ENCODE results near the gene RTTN. TPM values are rescaled to one million over a fixed set of nuclear protein-coding genes. Genes with fewer than 3 reads are reported as not detected.

Gene RTTN
- total RNA-seq, 4 donors from 2014 or later = 23.7 to 38.7 (median 25.4) TPM

GRCh38 chr18:70146174-70146573, 59.3 kb downstream of the RTTN start:
- H3K4me3 ChIP-seq = no peak overlapping the region
- 82 to 86% methylated on average over 2 of the region's 2 CpGs for WGBS, 2 donors
- TF ChIP-seq POLR2A (IDR thresholded peaks at IDR 0.05) (no peak), CTCF (IDR thresholded peaks at IDR 0.05) (no peak), EP300 (IDR thresholded peaks at IDR 0.05) (no peak)
- no peak for DNase-seq (ENCODE audit: low spot score in 2 of 2)
- no peaks in the 10 kb centered on the region for H3K9me3 ChIP-seq
- peaks cover 0 to 80% (median 0%) of the 10 kb centered on the region in 3 donors for H3K36me3 ChIP-seq
- H3K27ac ChIP-seq = no peak overlapping the region
- no peaks in the 10 kb centered on the region for H3K27me3 ChIP-seq
- H3K4me1 ChIP-seq = no peaks in the 10 kb centered on the region

- H3K4me1 ChIP-seq = no peaks in the 10 kb centered on the region
- DNase-seq (ENCODE audit: low spot score in 2 of 2) = no peak
- WGBS, 2 donors = 93 to 94% methylated on average over 3 of the region's 3 CpGs
- TF ChIP-seq EP300 (IDR thresholded peaks at IDR 0.05) (no peak), CTCF (IDR thresholded peaks at IDR 0.05) (no peak), POLR2A (IDR thresholded peaks at IDR 0.05) (no peak)
- peaks cover 0 to 52% (median 0%) of the 10 kb centered on the region in 3 donors for H3K36me3 ChIP-seq
- no peak overlapping the region for H3K27ac ChIP-seq
- no peaks in the 10 kb centered on the region for H3K9me3 ChIP-seq
- H3K27me3 ChIP-seq = no peaks in the 10 kb centered on the region
- H3K4me3 ChIP-seq = no peak overlapping the region
Observed at GRCh38 chr18:70142001-70142400, 63.5 kb downstream of the RTTN start.

- TF ChIP-seq CTCF (IDR thresholded peaks at IDR 0.05) (no peak), POLR2A (IDR thresholded peaks at IDR 0.05) (no peak), EP300 (IDR thresholded peaks at IDR 0.05) (no peak)
- Histone ChIP-seq H3K27ac (no peak overlapping the region), H3K36me3 (peaks cover 0 to 38% (median 0%) of the 10 kb centered on the region in 3 donors), H3K9me3 (no peaks in the 10 kb centered on the region), H3K4me1 (no peaks in the 10 kb centered on the region), H3K4me3 (no peak overlapping the region), H3K27me3 (no peaks in the 10 kb centered on the region)
- DNase-seq (ENCODE audit: low spot score in 2 of 2) = no peak
- 69 to 79% methylated on average over 1 of the region's 1 CpG for WGBS, 2 donors
Observed at GRCh38 chr18:70139138-70139537, 66.3 kb downstream of the RTTN start.

GRCh38 chr18:70135604-70136003, 69.9 kb downstream of the RTTN start:
- Histone ChIP-seq H3K36me3 (peaks cover 0 to 37% (median 0%) of the 10 kb centered on the region in 3 donors), H3K27ac (no peak overlapping the region), H3K9me3 (peaks cover 0 to 3% (median 0%) of the 10 kb centered on the region in 4 donors), H3K27me3 (no peaks in the 10 kb centered on the region), H3K4me1 (no peaks in the 10 kb centered on the region), H3K4me3 (no peak overlapping the region)
- DNase-seq (ENCODE audit: low spot score in 2 of 2) = no peak
- TF ChIP-seq CTCF (IDR thresholded peaks at IDR 0.05) = no peak
- no peak for TF ChIP-seq POLR2A (IDR thresholded peaks at IDR 0.05)
- TF ChIP-seq EP300 (IDR thresholded peaks at IDR 0.05) = no peak
- WGBS, 2 donors = 66 to 67% methylated on average over 2 of the region's 2 CpGs

GRCh38 chr18:70132999-70133398, 72.5 kb downstream of the RTTN start:
- H3K4me3 ChIP-seq = no peak overlapping the region
- H3K4me1 ChIP-seq = no peaks in the 10 kb centered on the region
- no peak overlapping the region for H3K27ac ChIP-seq
- H3K9me3 ChIP-seq = peaks cover 0 to 5% (median 0%) of the 10 kb centered on the region in 4 donors
- DNase-seq (ENCODE audit: low spot score in 2 of 2) = no peak
- no peaks in the 10 kb centered on the region for H3K27me3 ChIP-seq
- peaks cover 0 to 58% (median 0%) of the 10 kb centered on the region in 3 donors for H3K36me3 ChIP-seq
- no peak for TF ChIP-seq EP300 (IDR thresholded peaks at IDR 0.05)
- no peak for TF ChIP-seq CTCF (IDR thresholded peaks at IDR 0.05)
- no peak for TF ChIP-seq POLR2A (IDR thresholded peaks at IDR 0.05)
- WGBS, 2 donors = 51 to 56% methylated on average over 2 of the region's 2 CpGs
